ENCODE results near the gene FUT7.

The FUT7 gene

GRCh38 chr9:137054932-137055384, 23.1 kb upstream of the FUT7 start:
- Histone ChIP-seq H3K4me1 (peaks cover 15% of the 10 kb centered on the region), H3K36me3 (no peaks in the 10 kb centered on the region), H3K27me3 (no peaks in the 10 kb centered on the region), H3K9me3 (no peaks in the 10 kb centered on the region), H3K4me3 (ENCODE audit: low read depth, low read length) (no peak overlapping the region)
- no peak for TF ChIP-seq CTCF (IDR thresholded peaks at IDR 0.05; ENCODE audit: low read depth, low read length)
- no peak for DNase-seq

DNA sequence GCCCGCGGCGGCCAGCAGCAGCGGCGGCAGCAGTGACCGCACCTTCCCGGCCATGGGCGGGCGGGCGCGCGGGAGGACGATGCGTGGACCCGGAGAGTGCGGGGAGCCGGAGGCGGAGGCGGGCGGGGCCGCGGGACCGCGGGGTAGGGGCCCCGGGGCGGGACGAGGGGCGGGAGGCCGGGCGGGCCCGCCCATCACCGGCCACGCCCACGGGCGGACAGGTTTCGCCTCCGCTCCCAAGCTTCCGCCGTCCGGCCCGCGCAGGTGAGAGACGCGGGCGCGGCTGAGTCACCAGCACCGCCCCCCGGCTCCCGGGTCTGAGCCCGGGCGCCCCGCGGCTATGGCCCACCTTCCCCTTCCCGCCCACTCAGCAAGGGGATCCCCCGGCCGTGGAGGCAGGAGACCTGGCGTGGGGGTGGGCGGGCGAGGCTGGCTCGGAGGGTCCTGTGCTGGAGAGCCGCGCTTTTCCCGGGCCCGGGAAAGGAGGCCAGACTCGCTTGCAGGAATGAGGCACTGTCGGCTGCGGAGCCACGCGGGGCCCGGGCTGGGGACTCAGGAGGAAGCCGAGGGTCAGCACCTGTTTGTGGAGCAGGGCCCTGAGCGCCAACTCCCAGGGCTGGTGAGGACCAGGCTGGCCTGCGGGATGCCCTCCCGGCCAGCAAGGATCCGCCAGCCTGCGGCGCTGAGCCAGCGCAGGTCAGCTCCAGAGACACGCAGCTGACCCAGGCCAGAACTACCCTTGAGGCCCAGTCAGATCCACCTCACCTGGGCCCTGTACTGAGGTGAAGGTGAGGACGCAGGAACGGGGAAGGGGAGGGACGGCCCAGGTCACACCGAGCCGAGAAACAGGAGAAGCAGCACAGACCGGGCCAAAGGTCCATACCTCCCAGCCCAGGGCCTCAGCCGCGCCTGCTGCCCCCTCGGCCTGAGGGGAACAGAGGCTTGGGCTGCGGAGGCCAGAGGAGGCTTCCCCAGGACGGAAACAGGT, 22.4 kb upstream of the FUT7 start, which contains the start of gene ENTPD2:
Gene ENTPD2 (minus strand): TSS at position 118 of the 988 bp plus-strand sequence. CDS start 64 bp downstream, at position 54.
- no peaks in the 10 kb centered on the region for H3K9me3 ChIP-seq
- peaks cover 5% of the 10 kb centered on the region; the same call in 1 of the 2 replicates for H3K27me3 ChIP-seq
- no peaks in the 10 kb centered on the region for H3K36me3 ChIP-seq
- no peak within 1 kb of the TSS for H3K4me3 ChIP-seq (ENCODE audit: low read depth, low read length)
- DNase-seq, result no peak
- no peak for TF ChIP-seq CTCF (IDR thresholded peaks at IDR 0.05; ENCODE audit: low read depth, low read length)
- peaks cover 15% of the 10 kb centered on the region for H3K4me1 ChIP-seq

DNA sequence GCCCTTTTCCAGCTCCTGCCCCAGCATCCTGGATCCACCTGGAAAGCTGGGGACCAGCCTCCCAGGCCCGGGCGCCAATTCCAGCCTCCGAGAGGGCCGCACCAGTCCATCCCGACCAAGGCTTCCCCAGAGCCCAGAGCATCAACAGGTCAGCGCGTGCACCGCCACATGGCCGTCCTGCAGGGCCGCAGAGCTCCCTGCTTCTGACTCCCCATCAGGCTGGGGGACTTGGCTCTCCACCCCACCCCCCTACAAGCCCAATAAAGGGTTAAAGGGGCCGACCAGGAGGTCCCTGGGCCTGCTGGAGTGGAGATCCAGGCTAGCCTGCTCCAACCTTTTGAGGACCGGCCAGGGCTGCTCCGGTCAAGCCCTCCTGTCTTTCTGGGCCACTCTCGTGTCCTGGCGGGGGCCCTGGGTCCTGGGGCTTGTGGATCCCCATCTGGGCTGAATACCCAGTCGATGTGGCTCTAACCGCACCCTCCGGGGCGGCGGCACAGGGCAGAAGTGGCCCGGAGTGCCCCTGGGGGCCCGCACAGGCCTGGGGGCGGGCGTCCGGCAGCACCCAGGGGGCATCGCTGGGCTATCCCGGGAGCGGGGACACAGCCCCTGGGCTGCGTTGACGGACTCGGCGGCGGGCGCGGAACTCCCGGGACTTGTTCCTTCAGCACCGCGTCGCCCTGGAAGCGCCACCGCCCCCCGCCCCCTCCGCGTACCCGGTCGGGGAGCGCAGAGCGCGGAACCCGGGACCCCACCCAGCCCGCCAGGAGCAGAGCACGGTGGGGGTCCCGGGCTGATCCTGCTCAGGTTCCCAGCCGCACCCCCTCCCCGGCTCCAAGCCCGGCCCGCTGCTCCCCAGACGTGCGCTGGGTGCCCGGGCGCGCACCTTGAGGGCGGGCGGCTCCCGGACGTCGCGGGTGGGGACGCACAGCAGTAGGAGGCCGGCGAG, 21.4 kb upstream of the FUT7 start:
- no peaks in the 10 kb centered on the region for H3K36me3 ChIP-seq
- no peaks in the 10 kb centered on the region for H3K9me3 ChIP-seq
- TF ChIP-seq CTCF (IDR thresholded peaks at IDR 0.05; ENCODE audit: low read depth, low read length), result no peak
- no peak for DNase-seq
- peaks cover 15% of the 10 kb centered on the region for H3K4me1 ChIP-seq
- H3K27me3 ChIP-seq, result peaks cover 9% of the 10 kb centered on the region
- no peak overlapping the region for H3K4me3 ChIP-seq (ENCODE audit: low read depth, low read length)

- Histone ChIP-seq H3K36me3 (no peaks in the 10 kb centered on the region), H3K4me3 (ENCODE audit: low read depth, low read length) (no peak overlapping the region), H3K27me3 (peaks cover 9% of the 10 kb centered on the region), H3K4me1 (peaks cover 15% of the 10 kb centered on the region), H3K9me3 (no peaks in the 10 kb centered on the region)
- DNase-seq, result no peak
- TF ChIP-seq CTCF (IDR thresholded peaks at IDR 0.05; ENCODE audit: low read depth, low read length), result no peak
Observed at GRCh38 chr9:137052293-137052692, 20.4 kb upstream of the FUT7 start.

GRCh38 chr9:137051145-137051724, 19.3 kb upstream of the FUT7 start:
- DNase-seq, result no peak
- H3K27me3 ChIP-seq, result peaks cover 9% of the 10 kb centered on the region
- H3K4me1 ChIP-seq, result peaks cover 15% of the 10 kb centered on the region
- H3K4me3 ChIP-seq (ENCODE audit: low read depth, low read length), result no peak overlapping the region
- no peak for TF ChIP-seq CTCF (IDR thresholded peaks at IDR 0.05; ENCODE audit: low read depth, low read length)
- no peaks in the 10 kb centered on the region for H3K36me3 ChIP-seq
- H3K9me3 ChIP-seq, result no peaks in the 10 kb centered on the region
